H1 (cell line): ENCODE data around the gene IKZF3.

Experiments
- POLR2A ChIP-seq, 2 experiments: IDR thresholded peaks; 1 replicate in 1 of 2; 2 replicates in 1 of 2; pipeline ENCODE4 v1.6.1; 2011; ENCODE audit warnings: low read depth in 2 of 2, low read length in 2 of 2, mild to moderate bottlenecking in 2 of 2; ENCODE audit errors: control extremely low read depth in 1 of 2
- POLR2AphosphoS5 ChIP-seq: IDR thresholded peaks from 2 replicates; pipeline ENCODE4 v1.6.1; 2011; ENCODE audit warnings: low read depth, low read length
- TF ChIP-seq, protein P1 (sequence below), 3 experiments: IDR thresholded peaks; 1 replicate in 2 of 3; 2 replicates in 1 of 3; pipeline versions ENCODE4 v1.5.1 to v1.6.1; 2011; ENCODE audit warnings: low read length in 3 of 3, mild to moderate bottlenecking in 3 of 3, inconsistent platforms in 2 of 3, low read depth in 1 of 3, moderate library complexity in 1 of 3; ENCODE audit not compliant: insufficient read depth in 1 of 3; ENCODE audit errors: control extremely low read depth in 1 of 3

DNA sequence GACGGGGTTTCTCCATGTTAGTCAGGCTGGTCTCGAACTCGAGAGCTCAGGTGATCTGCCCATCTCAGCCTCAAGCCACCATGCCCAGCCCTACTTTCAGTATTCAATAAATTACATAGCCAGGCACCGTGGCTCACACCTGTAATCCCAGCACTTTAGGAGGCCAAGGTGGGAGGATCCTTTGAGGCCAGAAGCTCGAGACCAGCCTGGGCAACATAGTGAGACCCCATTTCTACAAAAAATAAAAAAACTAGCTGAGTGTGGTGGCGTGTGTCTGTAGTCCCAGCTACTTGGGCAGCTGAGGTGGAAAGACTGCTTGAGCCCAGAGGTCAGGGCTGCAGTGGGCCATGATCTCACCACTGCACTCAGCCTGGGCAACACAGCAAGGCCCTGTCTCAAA, 142.0 kb downstream of the IKZF3 start:
- no peak for TF ChIP-seq POLR2AphosphoS5
- TF ChIP-seq POLR2A (IDR thresholded peaks at IDR 0.05; ENCODE audit: control extremely low read depth in 1 of 2, low read depth in 2 of 2, low read length in 2 of 2): no peak
- TF ChIP-seq, protein P1, sequence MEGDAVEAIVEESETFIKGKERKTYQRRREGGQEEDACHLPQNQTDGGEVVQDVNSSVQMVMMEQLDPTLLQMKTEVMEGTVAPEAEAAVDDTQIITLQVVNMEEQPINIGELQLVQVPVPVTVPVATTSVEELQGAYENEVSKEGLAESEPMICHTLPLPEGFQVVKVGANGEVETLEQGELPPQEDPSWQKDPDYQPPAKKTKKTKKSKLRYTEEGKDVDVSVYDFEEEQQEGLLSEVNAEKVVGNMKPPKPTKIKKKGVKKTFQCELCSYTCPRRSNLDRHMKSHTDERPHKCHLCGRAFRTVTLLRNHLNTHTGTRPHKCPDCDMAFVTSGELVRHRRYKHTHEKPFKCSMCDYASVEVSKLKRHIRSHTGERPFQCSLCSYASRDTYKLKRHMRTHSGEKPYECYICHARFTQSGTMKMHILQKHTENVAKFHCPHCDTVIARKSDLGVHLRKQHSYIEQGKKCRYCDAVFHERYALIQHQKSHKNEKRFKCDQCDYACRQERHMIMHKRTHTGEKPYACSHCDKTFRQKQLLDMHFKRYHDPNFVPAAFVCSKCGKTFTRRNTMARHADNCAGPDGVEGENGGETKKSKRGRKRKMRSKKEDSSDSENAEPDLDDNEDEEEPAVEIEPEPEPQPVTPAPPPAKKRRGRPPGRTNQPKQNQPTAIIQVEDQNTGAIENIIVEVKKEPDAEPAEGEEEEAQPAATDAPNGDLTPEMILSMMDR (IDR thresholded peaks at IDR 0.05; ENCODE audit: control extremely low read depth in 1 of 3, insufficient read depth in 1 of 3, low read depth in 1 of 3, low read length in 3 of 3): no peak
